ENCODE measurements around the gene RNPEP.
"Not testable (repeated sequence)": the region's sequence is repeated elsewhere in the genome, so short reads cannot be mapped to it uniquely, and the experiment has no call there.

The RNPEP gene

DNA sequence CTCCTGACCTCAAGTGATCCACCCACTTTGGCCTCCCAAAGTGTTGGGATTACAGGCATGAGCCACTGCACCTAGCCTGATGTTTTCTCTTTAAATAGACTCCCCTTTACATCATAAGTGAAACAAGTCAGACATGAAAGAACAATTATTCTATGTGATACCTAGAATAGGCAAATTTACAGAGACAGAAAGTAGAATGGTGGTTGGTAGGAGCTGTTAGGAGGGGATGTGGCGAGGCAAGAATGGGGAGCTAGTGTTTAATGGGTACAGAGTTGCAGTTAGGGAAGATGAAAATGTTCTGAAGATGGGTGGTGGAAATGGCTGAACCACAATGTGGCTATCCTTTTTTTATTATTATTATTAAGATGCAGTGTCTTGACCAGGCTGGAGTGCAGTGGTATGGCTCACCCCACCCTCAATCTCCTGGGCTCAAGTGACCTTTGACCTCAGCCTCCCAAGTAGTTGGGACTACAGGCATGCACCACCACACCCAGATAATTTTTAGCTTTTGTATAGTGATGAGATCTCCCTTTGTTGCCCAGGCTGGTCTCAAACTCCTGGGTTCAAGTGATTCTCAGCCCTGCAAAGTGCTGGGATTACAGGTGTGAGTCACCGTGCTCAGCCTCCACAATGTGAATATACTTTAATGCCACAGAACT is 56.4 kb downstream of the RNPEP start:
- DNase-seq: no peak

DNA sequence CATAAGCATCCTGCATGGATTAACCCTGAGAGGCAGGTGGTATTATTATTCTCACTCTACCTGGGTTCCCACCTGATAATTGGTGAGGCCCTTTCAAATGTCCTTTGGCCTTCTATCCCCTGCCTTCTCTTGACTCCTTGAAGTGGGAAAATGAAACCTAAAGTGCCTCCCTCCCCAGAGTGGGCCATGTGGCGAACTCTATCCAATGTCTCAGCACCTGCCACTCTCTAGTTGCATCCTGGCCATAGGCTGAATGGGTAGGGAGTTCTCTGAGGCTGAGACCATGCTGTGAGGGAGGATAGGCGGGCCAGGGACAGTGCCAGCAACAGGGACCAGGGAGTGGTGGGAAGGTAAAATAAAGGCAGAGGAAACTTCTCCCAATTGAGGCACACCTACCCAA is 63.3 kb downstream of the RNPEP start:
- DNase-seq: no peak

GRCh38 chr1:202046227-202046626 is 63.8 kb downstream of the RNPEP start:
- no peak for DNase-seq

GRCh38 chr1:202046748-202047708 is 64.6 kb downstream of the RNPEP start:
- no peak for DNase-seq

DNA sequence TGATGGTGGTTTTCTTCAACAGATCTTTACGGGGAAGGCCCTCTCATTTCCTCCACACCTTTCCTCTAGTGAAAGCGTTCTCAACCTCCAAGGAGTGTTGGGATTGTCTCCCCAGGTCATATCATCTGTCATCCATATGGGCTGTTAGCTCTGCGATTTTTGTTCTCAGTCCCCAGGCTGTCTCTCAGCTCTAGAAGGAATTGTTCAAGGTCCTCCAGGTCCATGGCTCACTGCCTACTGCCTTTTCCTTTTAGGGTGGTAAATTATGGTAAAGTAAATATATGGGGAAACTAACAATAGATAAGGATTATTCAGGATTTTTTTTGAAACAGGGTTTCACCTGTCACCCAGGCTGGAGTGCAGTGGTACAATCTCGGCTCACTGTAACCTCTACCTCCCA is 65.5 kb downstream of the RNPEP start:
- no peak for DNase-seq

DNA sequence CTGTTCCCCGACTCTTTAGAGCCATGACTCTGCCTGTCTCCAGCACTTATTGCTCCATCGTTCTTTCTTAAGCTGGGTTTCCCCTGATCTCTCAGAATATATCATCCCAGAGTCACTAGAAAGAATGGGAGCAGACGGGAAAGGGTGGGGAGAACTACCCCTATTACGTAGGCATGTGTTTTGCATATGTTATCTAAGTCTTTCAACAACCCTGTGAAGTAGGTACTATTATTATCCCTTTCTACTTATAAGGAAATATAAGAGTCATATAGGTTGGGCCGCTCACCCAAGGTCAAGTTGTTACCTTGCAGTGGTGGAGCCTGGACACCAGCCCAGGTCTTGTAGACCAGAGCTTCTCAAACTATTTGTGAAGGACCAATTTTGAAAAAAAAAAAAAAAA is 66.7 kb downstream of the RNPEP start:
- DNase-seq: no peak

GRCh38 chr1:202054094-202054493 is 71.6 kb downstream of the RNPEP start:
- DNase-seq: no peak

DNA sequence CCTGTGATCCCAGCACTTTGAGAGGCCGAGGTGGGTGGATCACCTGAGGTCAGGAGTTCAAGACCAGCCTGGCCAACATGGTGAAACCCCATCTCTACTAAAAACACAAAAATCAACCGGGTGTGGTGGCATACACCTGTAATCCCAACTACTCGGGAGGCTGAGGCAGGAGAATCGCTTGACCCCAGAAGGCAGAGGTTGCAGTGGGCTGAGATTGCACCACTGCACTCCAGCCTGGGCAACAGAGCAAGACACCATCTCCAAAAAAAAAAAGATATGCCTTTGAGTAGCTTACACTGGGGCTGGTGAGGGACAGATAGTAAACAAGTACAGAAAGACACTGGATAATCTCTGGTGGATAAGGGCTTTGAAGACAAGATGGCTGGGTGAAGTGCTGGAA is 72.2 kb downstream of the RNPEP start:
- not testable (repeated sequence) for DNase-seq

All from activated CD8-positive, alpha-beta memory T cell treated with anti-CD3 and anti-CD28 coated beads, Interleukin-2, amount 50 U/mL, for 48 hours (primary cell).